Esophagus muscularis mucosa (tissue), 4 donors: ENCODE results near the gene PTPRB. TPM values are rescaled to one million over a fixed set of nuclear protein-coding genes. Genes with fewer than 3 reads are reported as not detected.

Source experiments
- DNase-seq: peaks from one replicate; pipeline ENCODE4 v3.0.0-alpha.2; 2017; ENCODE audit errors: extremely low spot score
- H3K27ac ChIP-seq, 4 donors: fragments of 200-600 bp; sonication (generic); replicated peaks in 1 of 4; 1 replicate in 3 of 4; 2 replicates in 1 of 4; pipeline ENCODE4 v1.5.1; 2016 to 2019; ENCODE audit warnings: mild to moderate bottlenecking in 1 of 4
- H3K27me3 ChIP-seq, 4 donors: fragments of 200-600 bp; sonication (generic); one replicate each; pipeline versions ENCODE4 v1.5.1 to v1.6.0; 2016 to 2019
- H3K36me3 ChIP-seq, 4 donors: fragments of 200-600 bp; sonication (generic); one replicate each; pipeline ENCODE4 v1.5.1; 2016 to 2019
- H3K4me1 ChIP-seq, 4 donors: fragments of 200-600 bp; sonication (generic); one replicate each; pipeline ENCODE4 v1.5.1; 2016 to 2019
- H3K4me3 ChIP-seq, 4 donors: fragments of 200-600 bp; sonication (generic); 1 replicate in 2 of 4; 2 replicates in 2 of 4; pipeline ENCODE4 v1.5.1; 2016 to 2019; ENCODE audit warnings: mild to moderate bottlenecking in 4 of 4, moderate library complexity in 1 of 4
- H3K9me3 ChIP-seq, 4 donors: fragments of 200-600 bp; sonication (generic); 1 replicate in 3 of 4; 2 replicates in 1 of 4; pipeline ENCODE4 v1.5.1; 2016 to 2019
- EP300 ChIP-seq: sonication (generic); formaldehyde crosslinking; IDR thresholded peaks from one replicate; pipeline ENCODE4 v1.6.1; 2017; ENCODE audit warnings: antibody characterized with exemption
- POLR2A ChIP-seq: fragments of 450-650 bp; IDR thresholded peaks from one replicate; pipeline ENCODE4 v1.6.1; 2017; ENCODE audit warnings: antibody characterized with exemption, moderate library complexity, mild to moderate bottlenecking, low read depth
- POLR2AphosphoS5 ChIP-seq, 2 donors: sonication (generic); formaldehyde crosslinking; IDR thresholded peaks; one replicate each; pipeline ENCODE4 v1.6.1; 2017; ENCODE audit warnings: antibody characterized with exemption in 2 of 2
- WGBS: methylation state at CpG from one replicate; pipeline ENCODE4 v1.1.5; 2018; 5-methylcytosine and 5-hydroxymethylcytosine counted together
- intact Hi-C: fragments of 100-400 bp; cut with DNase I; formaldehyde crosslinking; loops from one replicate; pipeline ENCODE4 v1.15.1; 2023
- total RNA-seq, 4 donors: library from RNA; depleted of rRNA; stranded (reverse); fragments of >200 nt; gene quantifications; one replicate each; pipeline versions ENCODE4 v1.1.0 to v1.2.1, GENCODE V29; 2016
- TF ChIP-seq, protein P1 (sequence below), 3 experiments: fragments of 200-600 bp in 2 of 3; fragments of 450-650 bp in 1 of 3; sonication (generic) in 2 of 3; IDR thresholded peaks; one replicate each; pipeline ENCODE4 v1.5.1; 2017 to 2019; ENCODE audit warnings: antibody characterized with exemption in 3 of 3, mild to moderate bottlenecking in 2 of 3, moderate library complexity in 1 of 3

Gene PTPRB
- total RNA-seq, 4 donors from 2014 or later: 22.0 to 41.9 (median 30.4) TPM

DNA sequence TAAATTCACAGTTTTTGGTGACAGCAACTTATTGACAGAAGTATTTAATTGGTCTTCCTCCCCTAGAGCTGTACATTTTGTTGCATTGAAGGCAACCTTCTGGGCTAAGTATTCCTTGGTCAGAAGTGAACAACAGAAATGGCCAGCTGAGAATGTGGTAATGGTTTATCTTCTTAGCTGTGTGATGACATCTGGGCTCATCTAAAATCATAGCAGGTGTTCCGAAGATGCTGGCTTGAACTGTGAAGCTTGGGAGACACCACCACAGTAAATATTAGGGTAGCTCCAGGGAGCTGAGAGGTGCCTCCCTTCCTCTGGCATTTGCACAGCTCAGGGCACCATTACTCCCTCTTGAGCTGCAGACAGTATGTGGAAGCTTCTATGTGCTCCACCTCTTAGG, 3.7 kb upstream of the PTPRB start:
- Histone ChIP-seq H3K27ac (no peak overlapping the region), H3K9me3 (no peaks in the 10 kb centered on the region), H3K4me1 (peaks cover 5 to 9% (median 7%) of the 10 kb centered on the region in 4 donors), H3K27me3 (no peaks in the 10 kb centered on the region), H3K36me3 (no peaks in the 10 kb centered on the region), H3K4me3 (no peak overlapping the region)
- 56% methylated on average over 1 of the region's 1 CpG for WGBS
- intact Hi-C loops: no loop called here
- no peak for DNase-seq
- TF ChIP-seq EP300: no peak
- TF ChIP-seq POLR2AphosphoS5 (IDR thresholded peaks at IDR 0.05): no peak
- TF ChIP-seq POLR2A: no peak
- TF ChIP-seq, protein P1, sequence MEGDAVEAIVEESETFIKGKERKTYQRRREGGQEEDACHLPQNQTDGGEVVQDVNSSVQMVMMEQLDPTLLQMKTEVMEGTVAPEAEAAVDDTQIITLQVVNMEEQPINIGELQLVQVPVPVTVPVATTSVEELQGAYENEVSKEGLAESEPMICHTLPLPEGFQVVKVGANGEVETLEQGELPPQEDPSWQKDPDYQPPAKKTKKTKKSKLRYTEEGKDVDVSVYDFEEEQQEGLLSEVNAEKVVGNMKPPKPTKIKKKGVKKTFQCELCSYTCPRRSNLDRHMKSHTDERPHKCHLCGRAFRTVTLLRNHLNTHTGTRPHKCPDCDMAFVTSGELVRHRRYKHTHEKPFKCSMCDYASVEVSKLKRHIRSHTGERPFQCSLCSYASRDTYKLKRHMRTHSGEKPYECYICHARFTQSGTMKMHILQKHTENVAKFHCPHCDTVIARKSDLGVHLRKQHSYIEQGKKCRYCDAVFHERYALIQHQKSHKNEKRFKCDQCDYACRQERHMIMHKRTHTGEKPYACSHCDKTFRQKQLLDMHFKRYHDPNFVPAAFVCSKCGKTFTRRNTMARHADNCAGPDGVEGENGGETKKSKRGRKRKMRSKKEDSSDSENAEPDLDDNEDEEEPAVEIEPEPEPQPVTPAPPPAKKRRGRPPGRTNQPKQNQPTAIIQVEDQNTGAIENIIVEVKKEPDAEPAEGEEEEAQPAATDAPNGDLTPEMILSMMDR (IDR thresholded peaks at IDR 0.05): no peak

DNA sequence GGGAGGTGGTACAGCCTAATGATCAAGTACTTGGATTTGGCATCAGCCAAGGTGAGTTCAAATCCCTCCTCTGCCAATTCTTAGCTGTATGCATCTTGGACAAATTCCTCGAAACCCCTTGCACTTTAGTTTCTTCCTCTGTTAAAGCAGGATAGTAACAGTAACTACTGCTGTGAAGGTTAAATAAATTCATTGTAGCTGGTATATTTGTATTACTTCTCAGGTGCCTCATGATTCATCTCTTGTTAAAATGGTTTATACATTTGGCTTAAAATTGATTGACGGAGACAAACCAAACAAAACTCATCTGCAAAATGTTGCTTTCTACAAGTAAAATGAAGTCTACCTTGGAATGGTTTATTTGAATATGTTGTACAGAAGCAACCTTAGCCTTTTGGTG, 2.3 kb upstream of the PTPRB start:
- Histone ChIP-seq H3K27me3 (no peaks in the 10 kb centered on the region), H3K36me3 (no peaks in the 10 kb centered on the region), H3K27ac (no peak overlapping the region), H3K9me3 (no peaks in the 10 kb centered on the region), H3K4me3 (no peak overlapping the region), H3K4me1 (no peaks in the 10 kb centered on the region)
- intact Hi-C loops: no loop called here
- TF ChIP-seq POLR2A (no peak), EP300 (no peak), POLR2AphosphoS5 (IDR thresholded peaks at IDR 0.05) (no peak)
- TF ChIP-seq, protein P1 (IDR thresholded peaks at IDR 0.05): no peak
- no peak for DNase-seq
- 83% methylated on average over 2 of the region's 2 CpGs for WGBS

DNA sequence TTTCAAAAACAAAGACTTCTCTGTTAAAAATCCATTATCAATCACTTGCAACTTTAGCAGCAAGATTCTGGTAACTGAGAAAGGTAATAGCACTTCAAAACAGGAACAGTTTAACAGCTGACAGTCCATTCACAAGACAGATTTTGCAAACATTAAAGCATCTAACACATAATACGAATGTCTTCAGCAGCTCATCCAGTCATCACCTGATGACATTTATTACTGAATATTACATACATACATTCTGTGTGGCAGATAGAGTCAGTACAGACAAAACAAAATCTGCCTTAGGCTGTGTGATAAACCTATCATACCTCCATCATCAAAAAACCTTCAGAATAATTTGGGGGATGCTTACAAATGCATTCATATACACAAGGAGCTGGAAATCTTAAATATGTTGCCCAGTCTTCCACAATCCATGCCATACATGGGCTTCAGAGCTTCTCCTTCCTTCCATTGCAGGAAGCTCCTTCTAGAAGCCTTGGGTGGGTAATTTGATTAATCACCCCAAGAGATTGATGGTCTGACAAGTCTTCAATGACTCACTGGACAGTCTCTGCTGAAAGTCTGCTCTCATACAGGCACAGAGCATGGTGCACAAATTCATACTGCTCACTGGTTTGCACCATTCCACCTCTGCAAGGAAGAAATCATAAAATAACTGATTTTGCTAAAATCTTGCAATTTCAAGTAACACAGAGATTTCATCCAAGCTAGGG, 1.6 kb upstream of the PTPRB start:
- no peak for DNase-seq
- H3K27me3 ChIP-seq: no peaks in the 10 kb centered on the region
- WGBS: 52% methylated on average over 1 of the region's 1 CpG
- intact Hi-C loops: no loop called here
- no peak overlapping the region for H3K27ac ChIP-seq
- H3K4me3 ChIP-seq: no peak overlapping the region
- no peaks in the 10 kb centered on the region for H3K9me3 ChIP-seq
- no peaks in the 10 kb centered on the region for H3K36me3 ChIP-seq
- TF ChIP-seq POLR2A (no peak), EP300 (no peak), POLR2AphosphoS5 (IDR thresholded peaks at IDR 0.05) (no peak)
- TF ChIP-seq, protein P1 (IDR thresholded peaks at IDR 0.05): no peak
- no peaks in the 10 kb centered on the region for H3K4me1 ChIP-seq

DNA sequence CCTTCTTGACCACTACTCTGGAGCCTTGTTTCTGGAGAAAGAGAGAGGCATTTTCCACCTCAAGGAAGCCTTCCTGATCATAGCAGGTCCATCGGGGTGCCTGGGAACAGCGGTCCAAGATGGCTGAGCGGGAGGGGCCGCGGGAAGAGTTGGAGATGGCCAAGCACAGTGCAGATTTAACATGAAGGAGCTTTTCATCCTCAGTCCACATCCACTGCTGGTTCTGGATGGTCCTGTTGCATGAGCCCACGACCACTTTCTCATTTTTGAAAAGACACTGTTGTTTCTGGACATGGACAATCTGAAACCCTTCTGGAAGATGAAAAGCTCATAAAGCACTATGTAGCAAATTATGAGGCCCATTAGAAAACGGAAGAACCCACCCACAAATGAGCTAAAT, 1.5 kb downstream of the PTPRB start:
- Histone ChIP-seq H3K9me3 (no peaks in the 10 kb centered on the region), H3K27ac (peak overlapping the region in 3 of 4 donors; percentile 6 to 64 (median 59))

More for the DNA sequence above, 1.5 kb downstream of the PTPRB start:
- 81% methylated on average over 7 of the region's 7 CpGs for WGBS
- Histone ChIP-seq H3K4me1 (no peaks in the 10 kb centered on the region), H3K36me3 (no peaks in the 10 kb centered on the region), H3K27me3 (no peaks in the 10 kb centered on the region), H3K4me3 (peak overlapping the region; percentile 6 to 43 (median 20))
- DNase-seq: no peak
- intact Hi-C loops: no loop called here
- TF ChIP-seq POLR2A: no peak
- TF ChIP-seq, protein P1 (IDR thresholded peaks at IDR 0.05): no peak
- no peak for TF ChIP-seq EP300
- no peak for TF ChIP-seq POLR2AphosphoS5 (IDR thresholded peaks at IDR 0.05)
